ENCODE measurements around the gene KCNG4.

DNA sequence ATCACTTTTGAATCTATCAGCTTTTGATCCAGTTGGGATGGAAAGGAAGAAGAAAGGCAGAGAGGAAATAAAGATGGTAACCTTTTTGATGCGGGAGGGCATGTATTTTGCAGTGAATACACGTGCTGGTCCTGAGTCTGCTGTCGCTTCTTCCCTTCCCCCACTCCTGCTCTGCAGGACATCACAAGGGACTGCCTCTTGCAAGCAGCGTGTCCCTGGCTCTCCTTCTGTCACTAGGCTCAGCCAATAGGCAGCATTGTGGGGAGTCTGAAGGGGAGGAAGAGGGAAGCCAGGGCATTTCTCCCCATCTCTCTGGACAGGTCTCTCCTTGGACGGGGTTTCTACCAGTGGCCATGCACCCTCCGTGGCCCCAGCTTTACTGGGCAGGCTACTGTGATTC lies 39.2 kb upstream of the KCNG4 start:
- TF ChIP-seq GATA2 (IDR thresholded peaks at IDR 0.05; ENCODE audit: low read depth, low read length) (no peak), GATA3 (IDR thresholded peaks at IDR 0.05; ENCODE audit: low read depth, low read length) (no peak)

All from SH-SY5Y (cell line).